GM19452 (cell line): Measurements from ENCODE around the gene CHML.

Source experiments
- ATAC-seq: cut with Tn5 transposase; IDR thresholded peaks from one replicate; pipeline ENCODE4 v1.9.1; 2021; ENCODE audit not compliant: unreplicated experiment

The CHML gene

GRCh38 chr1:241624935-241625334 is 15.2 kb downstream of the CHML start:
- no peak for ATAC-seq

GRCh38 chr1:241622669-241623068 is 17.5 kb downstream of the CHML start:
- ATAC-seq: no peak

GRCh38 chr1:241617426-241617825 is 22.7 kb downstream of the CHML start:
- no peak for ATAC-seq

GRCh38 chr1:241615043-241615974 is 24.9 kb downstream of the CHML start:
- ATAC-seq: no peak

GRCh38 chr1:241614572-241614971 is 25.6 kb downstream of the CHML start:
- no peak for ATAC-seq

GRCh38 chr1:241614144-241614543 is 26.0 kb downstream of the CHML start:
- no peak for ATAC-seq

- no peak for ATAC-seq
Measured at GRCh38 chr1:241612533-241613477, 27.4 kb downstream of the CHML start.

- ATAC-seq: no peak
Measured at GRCh38 chr1:241611736-241612135, 28.4 kb downstream of the CHML start.

GRCh38 chr1:241611063-241611462 is 29.1 kb downstream of the CHML start:
- peak; percentile 93 for ATAC-seq

- ATAC-seq: no peak
Measured at GRCh38 chr1:241610056-241610815, 29.9 kb downstream of the CHML start.

- no peak for ATAC-seq
Measured at GRCh38 chr1:241608379-241609033, 31.7 kb downstream of the CHML start.

GRCh38 chr1:241607497-241607896 is 32.7 kb downstream of the CHML start:
- no peak for ATAC-seq

- ATAC-seq: no peak
Measured at GRCh38 chr1:241606544-241606943, 33.6 kb downstream of the CHML start.

- no peak for ATAC-seq
Measured at GRCh38 chr1:241605146-241605805, 34.9 kb downstream of the CHML start.

- ATAC-seq: no peak
Measured at GRCh38 chr1:241603731-241604245, 36.4 kb downstream of the CHML start.

- peak; percentile 84 for ATAC-seq
Measured at GRCh38 chr1:241600496-241600901, 39.7 kb downstream of the CHML start.

GRCh38 chr1:241598249-241598648 is 41.9 kb downstream of the CHML start:
- no peak for ATAC-seq

GRCh38 chr1:241596633-241597032 is 43.5 kb downstream of the CHML start:
- ATAC-seq: no peak

GRCh38 chr1:241593186-241593585 is 47.0 kb downstream of the CHML start:
- no peak for ATAC-seq
